HG03354 (cell line): Measurements from ENCODE around the gene ARMC3.
A peak's percentile ranks its signal among the peaks of the same experiment; 100 is the strongest.

Source experiments
- ATAC-seq: cut with Tn5 transposase; IDR thresholded peaks from one replicate; pipeline ENCODE4 v1.9.1; 2021; ENCODE audit warnings: mild to moderate bottlenecking; ENCODE audit not compliant: unreplicated experiment, poor library complexity, severe bottlenecking

The ARMC3 gene

DNA sequence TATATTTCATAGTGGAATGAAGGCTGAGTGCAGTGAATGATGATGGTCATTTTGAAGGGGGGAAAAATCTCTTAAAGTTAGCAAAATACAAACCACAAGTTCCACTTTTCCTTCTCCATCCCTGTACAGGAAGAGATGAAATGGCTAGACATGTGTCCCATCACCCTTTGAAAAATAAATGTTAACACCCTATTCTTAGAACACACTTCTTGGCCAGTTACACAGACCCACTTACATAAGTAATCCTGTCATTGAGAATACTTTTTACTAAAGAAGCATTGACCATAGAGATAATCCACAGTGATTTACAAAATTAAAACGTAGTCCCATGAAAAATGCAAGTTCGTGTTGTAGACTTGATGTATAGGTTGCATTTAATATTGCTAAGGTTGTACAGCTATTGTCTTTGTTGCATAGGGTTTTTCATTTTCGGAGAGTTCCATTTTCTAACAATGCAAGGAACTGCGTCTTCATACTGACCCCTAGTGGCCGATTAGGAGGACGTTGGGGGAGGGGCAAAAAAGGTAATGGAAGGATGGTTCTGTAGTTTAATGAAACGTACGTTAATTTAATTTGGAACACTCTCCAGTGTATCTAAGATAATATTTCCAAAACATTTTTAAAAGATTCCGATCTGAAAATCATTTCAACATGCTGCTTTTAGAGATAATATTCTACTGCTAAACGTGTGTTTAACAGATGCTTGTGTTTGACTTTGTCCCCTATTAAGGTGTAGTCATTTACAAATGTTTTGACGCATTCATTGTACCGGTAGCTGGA lies 60.9 kb downstream of the ARMC3 start:
- ATAC-seq = no peak

DNA sequence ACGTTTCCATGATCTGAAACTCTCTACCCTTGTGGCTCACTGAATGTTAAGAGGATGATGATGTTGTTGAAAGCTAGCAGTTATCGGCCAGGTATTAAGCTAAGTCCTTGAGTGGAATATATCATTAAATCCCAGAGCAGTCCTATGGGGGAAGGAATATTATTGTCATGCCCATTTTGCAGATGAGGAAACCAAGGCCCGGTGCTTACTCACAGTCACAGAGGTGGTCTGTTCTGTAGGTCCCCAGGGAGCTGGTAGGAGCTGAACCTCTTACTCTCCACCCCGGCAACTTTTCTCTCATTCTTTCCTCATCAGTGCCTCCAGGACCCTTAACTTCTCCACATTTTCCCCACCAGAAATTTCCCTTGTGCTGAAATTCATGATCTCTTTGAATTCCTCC lies 62.6 kb downstream of the ARMC3 start:
- ATAC-seq = no peak

DNA sequence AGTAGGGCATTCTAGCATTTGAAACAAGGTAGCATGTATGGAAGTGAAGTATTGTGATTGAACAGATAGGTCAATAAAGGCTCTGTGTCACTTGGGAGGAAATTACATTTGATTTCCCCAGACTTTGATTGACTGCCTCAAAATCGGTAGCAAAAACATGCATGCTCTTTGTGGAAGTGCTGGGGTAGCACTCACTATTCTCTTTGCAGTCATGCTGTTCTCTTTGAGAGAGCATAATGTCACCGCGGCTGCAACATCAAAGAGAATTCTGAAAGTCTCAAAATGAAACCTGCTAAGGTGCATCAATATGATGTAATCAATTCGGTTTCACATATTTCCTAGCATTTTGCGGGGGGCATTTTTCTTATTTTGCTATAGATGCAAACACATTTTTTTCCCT lies 64.2 kb downstream of the ARMC3 start:
- ATAC-seq = no peak

DNA sequence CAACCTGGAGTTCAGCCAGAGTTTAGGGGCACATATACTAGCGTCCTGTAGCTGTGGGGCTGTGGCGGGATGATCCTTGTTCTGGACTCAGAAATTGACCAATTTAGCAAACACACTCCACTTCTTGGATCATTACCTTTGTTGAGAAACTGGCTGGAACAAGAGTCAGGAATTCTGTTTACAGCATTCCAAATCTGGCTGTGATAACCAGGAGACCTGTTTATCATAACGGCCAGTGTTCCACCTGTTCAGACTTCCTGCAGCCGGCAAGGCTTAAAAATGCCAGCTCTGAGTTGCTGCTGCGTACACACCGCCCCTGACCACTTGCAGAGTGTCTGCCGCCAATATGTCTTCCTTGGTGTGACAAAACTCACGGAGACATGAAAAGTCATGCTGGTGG lies 64.8 kb downstream of the ARMC3 start:
- no peak for ATAC-seq

DNA sequence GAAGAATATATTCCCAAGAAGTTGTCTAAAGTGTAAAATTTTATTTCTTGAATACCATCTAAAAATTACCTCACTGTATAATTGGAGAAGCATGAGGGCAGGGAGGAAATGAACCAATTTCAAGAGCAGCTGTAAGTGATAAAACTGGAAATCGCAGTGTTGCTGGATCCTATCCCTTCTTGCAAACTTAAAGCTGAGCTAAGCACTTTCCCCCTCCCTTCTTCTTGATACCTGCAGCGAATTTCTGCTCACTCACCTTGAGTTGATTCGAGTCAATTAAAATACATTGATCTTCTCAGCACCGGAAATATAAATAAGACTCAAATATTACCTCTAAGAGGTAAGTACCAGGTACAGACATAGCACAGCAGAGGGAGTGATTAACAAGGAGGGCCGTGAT lies 65.5 kb downstream of the ARMC3 start:
- ATAC-seq = no peak

DNA sequence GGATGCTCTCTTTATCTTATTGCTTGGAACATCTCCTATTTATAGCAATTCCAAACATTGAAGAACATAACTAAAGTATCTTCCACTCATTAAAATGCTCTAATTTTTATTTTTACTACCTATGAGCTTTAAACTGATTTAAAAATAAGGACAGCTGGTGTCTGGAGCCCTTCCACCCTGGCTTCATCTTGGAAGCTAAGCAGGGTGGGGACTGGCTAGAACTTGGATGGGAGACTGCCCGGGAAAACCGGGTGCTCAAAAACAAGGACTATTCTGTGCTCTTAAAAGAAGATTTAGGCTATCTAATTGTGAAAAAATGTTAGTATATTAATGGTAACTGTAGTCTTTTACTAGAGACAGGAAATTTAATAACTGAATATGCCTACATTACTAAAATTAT lies 69.2 kb downstream of the ARMC3 start:
- no peak for ATAC-seq

DNA sequence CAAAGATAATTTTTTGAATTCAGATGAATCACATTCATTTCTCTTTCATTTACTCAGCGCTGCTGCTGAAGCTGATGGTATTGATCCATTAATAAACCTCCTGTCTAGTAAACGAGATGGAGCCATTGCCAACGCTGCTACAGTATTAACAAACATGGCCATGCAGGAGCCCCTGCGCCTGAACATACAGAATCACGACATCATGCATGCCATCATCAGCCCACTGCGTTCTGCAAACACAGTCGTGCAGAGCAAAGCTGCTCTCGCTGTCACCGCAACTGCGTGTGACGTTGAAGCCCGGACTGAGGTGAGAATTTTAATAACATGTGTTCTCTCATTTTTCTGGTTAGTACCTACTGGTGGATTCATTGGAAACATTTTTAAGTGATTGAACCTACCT lies 70.2 kb downstream of the ARMC3 start:
- ATAC-seq = no peak

DNA sequence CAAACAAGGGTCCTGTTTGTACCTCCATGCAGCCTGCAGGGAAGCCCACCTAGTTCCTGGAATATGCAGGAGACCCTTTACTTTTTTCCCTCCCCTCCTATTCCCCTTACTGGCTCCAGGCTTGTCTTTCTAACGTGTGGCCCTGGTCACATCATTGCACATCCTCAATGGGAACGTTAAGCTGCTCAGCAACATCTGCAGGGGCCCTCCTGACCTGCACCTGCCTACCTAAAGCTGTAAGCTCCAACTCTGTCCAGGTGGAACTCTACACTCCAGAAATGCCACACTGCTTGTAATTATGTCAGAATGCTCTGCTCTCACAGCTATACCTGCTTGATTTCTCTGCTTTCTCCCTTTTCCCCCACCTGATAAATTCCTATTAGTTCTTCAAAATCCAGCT lies 72.1 kb downstream of the ARMC3 start:
- no peak for ATAC-seq

DNA sequence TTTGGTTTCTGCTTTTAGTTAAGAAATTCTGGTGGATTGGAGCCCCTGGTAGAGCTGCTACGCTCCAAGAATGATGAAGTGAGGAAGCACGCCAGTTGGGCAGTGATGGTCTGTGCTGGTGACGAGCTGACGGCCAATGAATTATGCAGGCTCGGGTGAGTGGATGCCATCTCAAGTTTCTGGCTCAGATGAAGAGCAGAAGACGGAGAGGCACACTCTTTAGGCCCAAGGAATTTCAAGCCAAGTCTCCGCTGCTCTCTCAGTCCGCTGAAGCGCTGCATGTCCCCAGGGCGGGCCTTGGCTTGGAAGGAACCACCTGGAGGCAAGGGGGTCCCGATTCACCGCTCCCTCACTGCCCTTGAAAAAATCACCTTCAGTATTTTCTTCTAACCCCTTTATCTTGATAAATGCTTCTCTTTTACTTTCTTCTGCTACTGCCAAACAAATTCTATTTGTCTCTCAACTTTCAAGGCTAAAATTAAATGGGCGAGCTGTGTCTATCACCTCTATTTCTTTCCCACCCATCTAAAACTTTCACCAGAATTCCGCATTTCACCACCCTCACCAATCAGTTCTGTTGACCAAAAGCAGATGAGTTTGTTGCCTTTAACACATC lies 74.2 kb downstream of the ARMC3 start:
- no peak for ATAC-seq

DNA sequence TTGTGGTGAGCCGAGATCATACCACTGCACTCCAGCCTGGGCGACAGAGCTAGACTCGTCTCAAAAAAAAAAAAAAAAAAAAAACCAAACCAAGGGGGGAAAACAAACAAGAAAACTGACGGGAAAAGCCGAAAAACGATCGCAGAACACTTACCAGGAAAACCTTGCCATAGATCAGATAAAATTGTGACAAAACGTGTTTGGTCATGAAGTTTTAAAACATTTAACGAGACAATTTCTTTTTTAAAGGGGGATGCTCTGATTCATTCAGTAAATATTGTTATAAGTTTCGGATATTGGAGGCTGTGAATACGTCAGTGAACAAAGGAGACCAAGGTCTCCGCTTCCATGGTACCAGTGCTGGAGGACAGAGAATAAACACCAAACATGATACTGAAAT lies 77.3 kb downstream of the ARMC3 start:
- no peak for ATAC-seq

DNA sequence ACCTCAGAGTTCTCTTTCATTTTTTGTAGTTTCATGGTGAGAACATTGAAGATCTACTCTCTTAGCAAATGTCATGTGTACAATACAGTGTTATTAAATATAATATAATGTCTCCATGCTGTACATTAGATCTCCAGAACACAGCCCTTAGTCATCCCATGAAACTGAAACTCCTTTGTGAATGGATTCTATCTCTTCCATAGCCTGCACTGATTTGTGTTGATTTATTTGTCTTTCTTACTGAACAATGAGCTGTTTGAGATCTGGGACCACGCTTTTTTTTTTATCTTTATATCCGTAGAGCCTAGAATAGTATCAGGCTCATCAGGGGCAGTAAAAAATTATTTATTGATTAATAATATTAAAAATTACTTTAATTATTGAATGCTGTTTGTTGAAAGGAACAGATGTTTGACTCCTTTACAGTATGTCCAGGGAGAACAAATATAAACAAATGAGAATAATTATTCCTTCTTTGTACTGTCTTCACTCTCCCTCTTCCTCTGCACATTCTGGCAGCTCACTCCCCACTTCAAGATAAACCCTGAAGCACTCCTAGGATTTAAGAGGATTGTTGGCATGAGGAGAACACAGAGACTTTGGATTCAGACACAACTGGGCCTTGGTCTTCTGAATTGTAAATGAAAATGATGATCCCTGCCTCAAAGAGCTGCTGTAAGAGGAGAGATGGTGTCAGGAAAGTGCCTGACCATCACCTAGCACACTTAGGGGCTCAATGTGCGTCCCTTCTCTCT lies 85.9 kb downstream of the ARMC3 start:
- ATAC-seq = no peak

DNA sequence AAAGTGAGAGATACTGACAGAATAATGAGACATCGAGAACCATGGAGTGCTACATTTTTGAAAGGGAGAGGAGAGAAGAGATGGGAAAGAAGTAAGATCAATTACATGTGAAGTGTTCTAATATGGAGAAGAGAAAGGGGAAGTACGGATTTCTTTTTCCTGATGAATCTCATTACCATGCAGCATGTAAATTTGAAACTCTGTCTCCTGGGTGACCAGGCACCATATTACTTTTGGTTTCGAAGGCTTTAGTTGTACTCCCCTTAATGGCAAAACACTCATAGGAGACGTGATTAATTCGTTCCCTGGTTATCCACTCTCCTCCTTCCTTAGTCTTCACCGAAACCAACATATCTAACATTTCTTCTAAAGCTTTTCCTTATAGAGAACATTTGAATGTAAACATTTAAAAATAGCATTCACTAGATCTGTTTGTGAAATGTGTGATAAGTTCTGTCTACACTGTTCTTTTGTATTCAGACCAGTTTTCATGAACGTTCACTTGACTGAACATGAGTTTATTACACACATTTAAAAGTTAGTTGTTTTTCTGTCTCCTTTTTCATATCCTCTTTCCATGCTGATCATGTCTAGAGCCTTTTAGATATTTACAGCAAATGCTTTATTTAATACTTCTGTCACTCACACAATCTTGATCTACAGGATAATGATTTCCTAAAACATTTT lies 87.3 kb downstream of the ARMC3 start:
- peak; percentile 98 for ATAC-seq

DNA sequence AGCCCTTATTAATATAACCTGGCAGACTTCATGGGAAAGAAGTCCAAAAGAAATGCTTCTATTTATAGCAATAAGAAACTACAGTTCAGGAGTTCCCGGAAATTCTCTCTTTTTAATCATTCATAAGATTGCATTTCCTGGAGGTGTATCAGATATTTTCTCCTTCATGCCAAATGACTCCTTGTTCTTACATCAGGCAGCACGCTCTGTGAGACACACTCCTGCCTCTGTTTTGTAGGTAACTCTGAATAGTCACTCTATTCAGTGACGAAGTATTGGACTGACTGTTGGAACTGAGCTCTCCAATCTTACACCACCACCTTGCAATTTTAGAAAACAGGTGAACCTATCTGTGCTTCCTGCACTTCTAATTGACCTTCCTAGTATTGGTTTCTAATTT lies 88.8 kb downstream of the ARMC3 start:
- no peak for ATAC-seq

DNA sequence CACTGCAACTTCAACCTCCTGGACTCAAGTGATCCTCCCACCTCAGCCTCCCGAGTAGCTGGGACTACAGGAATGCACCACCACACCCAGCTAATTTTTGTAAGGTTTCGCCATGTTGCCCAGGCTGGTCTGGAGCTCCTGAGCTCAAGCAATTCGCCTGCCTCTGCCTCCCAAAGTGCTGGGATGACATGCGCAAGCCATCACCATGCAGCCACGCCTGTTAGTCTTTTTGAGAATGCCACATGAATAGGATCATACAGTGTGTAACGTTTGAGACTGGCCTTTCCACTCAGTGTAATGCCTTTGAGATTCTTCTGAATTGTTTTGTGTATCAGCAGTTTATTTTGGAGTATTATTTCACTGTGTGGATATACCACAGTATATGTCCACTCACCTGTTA lies 91.8 kb downstream of the ARMC3 start:
- ATAC-seq = no peak

DNA sequence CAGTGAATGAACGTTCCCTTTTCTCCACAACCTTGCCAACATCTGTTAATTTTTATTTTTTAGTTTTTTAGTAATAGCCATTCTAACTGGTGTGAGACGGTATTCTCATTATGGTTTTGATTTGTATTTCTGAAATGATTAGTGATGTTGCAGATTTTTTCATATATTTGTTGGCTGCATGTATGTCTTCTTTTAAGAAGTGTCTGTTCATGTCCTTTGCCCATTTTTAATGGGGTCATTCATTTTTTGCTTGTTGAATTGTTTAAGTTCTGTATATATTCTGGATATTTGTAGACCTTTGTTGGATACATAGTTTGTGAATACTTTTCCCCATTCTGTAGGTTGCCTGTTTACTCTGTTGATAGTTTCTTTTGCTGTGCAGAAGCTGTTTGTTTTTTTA lies 93.6 kb downstream of the ARMC3 start:
- no peak for ATAC-seq

DNA sequence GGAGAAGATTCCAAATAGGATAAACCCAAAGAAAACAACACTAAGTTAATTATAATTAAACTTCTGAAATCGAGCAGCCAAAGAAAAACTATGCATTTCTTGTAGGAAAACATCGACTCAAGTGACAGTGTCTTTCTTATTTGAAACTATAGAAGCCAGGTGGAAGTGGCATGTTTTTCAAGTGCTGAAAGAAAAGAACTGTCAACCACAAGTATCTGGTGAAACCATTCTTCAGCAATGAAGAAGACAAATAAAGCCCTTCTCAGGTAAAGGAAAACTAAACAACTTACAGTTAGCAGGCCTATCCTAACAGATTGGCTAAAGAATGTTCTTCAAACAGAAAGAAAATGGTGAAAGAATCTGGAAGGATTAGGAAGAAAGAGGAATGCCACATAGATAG lies 96.1 kb downstream of the ARMC3 start:
- no peak for ATAC-seq

DNA sequence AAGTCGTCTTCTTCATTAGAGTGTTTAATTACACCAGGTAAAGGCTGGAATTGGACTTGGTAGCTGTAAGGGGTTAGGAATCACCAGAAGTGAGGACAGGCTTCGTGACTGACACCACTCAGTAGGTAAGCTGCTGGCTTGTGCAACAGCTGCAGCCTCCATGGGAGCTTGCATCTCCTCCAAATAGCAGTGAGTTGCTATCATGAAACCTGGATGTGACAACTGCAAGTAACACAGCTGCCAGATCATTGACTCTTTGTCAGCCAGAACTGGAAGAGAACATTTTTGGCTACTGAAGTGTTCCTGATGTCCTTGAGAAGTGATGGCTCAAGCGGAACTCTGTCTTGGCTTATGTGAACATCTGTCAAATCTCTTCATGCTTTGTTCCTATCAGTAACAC lies 103.5 kb downstream of the ARMC3 start:
- no peak for ATAC-seq

DNA sequence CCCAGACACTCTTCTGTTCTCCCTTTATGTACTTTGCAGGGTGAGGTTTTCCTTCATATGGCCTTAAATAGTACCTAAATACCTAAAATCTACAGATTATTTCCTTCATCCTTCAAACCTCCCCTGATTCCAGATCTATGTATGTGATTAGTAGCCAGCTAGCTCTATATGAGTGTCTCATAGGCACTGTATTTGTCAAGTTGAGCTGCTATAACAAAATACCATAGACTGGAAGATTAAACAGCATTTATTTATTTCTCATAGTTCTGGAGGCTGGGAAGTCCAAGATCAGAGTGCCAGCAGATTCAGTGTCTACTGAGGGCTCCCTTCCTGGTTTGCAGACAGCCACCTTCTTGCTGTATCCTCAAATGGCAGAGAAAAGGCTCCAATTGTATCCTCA lies 106.9 kb downstream of the ARMC3 start:
- ATAC-seq = no peak

DNA sequence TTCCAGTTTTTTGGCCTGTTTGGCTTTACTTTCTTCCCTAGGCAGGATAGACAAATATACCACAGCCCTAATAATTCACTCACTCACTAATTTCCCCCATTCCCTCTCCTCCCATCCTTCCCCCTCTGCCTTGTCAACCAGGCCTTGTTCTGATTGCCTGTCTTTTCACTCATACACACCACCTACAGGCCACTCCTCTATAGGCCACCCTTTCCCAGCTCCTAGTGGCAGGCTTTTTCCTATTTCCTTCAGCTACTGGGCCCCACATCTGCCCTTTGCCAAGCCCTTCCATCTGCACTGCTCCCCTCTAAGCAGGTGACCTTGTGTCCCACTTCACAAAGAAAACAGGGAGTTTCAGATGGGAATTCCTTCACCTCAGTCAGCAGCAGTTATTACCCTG lies 107.7 kb downstream of the ARMC3 start:
- ATAC-seq = no peak

DNA sequence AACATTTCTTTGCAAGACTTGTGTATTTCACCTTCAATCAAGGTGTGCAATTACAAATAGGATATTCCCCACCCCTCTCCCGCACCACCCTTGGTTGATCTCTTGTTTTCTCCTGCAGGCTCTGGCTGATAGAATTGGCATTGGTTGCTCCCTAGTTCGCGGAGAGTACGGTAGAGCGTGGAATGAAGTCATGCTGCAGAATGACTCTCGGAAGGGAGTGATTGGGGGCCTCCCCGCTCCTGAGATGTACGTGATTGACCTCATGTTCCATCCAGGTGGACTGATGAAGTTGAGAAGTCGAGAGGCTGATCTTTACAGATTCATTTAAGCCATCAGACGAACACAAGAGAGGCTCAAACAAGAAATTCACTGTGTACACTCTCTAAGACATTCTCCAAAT lies 109.3 kb downstream of the ARMC3 start:
- no peak for ATAC-seq

DNA sequence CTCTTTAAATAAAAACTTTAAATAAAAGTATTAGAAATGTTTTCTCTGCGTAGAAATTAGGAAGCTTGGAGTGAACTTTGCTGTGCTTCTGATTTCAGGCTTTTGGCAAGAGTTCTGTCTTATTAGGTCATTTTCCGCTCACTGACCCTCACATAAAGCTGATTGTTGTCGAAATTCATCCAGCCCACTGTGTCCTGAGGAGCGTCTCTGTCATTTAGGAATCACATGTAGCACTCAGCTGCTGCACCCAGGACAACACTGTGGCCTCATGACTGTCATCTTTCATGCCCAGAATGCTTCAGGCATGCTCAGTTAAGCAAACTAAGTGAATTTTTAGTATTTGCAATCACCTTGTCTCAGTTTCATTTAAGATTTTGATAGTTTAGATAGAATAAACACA lies 109.7 kb downstream of the ARMC3 start:
- ATAC-seq = no peak
